HG03039 (cell line): Measurements from ENCODE around the gene MEF2B.
"Not testable (repeated sequence)": the region's sequence is repeated elsewhere in the genome, so short reads cannot be mapped to it uniquely, and the experiment has no call there.

Experiments used
- ATAC-seq: cut with Tn5 transposase; IDR thresholded peaks from one replicate; pipeline ENCODE4 v1.9.1; 2021; ENCODE audit warnings: mild to moderate bottlenecking, moderate library complexity; ENCODE audit not compliant: unreplicated experiment

Gene MEF2B

GRCh38 chr19:19157808-19158207 is 12.3 kb downstream of the MEF2B start:
- ATAC-seq, result no peak

GRCh38 chr19:19155495-19156219 is 14.4 kb downstream of the MEF2B start:
- ATAC-seq, result peak; percentile 64

- ATAC-seq, result no peak
These were observed 15.1 kb downstream of the MEF2B start for GRCh38 chr19:19154768-19155494.

- ATAC-seq, result no peak
These were observed 17.2 kb downstream of the MEF2B start for GRCh38 chr19:19152668-19153384.

- no peak for ATAC-seq
These were observed 18.6 kb downstream of the MEF2B start for GRCh38 chr19:19151418-19151817.

- no peak for ATAC-seq
These were observed 20.6 kb downstream of the MEF2B start for GRCh38 chr19:19149435-19149834.

GRCh38 chr19:19148504-19148903 is 21.6 kb downstream of the MEF2B start:
- ATAC-seq, result not testable (repeated sequence)

- no peak for ATAC-seq
These were observed 22.7 kb downstream of the MEF2B start for GRCh38 chr19:19147344-19147743.

GRCh38 chr19:19146865-19147264 is 23.2 kb downstream of the MEF2B start:
- no peak for ATAC-seq

GRCh38 chr19:19145684-19146608 is 24.1 kb downstream of the MEF2B start:
- no peak for ATAC-seq

- no peak for ATAC-seq
These were observed 24.8 kb downstream of the MEF2B start for GRCh38 chr19:19145281-19145680.

- ATAC-seq, result no peak
These were observed 27.7 kb downstream of the MEF2B start for GRCh38 chr19:19142347-19142746.

- ATAC-seq, result no peak
These were observed 29.6 kb downstream of the MEF2B start for GRCh38 chr19:19140476-19140875.

- ATAC-seq, result no peak
These were observed 30.2 kb downstream of the MEF2B start for GRCh38 chr19:19139876-19140229.

- ATAC-seq, result peak; percentile 97
These were observed 31.7 kb downstream of the MEF2B start, which contains the start of gene TMEM161A for GRCh38 chr19:19138109-19138981. TMEM161A (minus strand) TSS chr19:19138478; CDS start chr19:19138428, 50 bp downstream.

- no peak for ATAC-seq
These were observed 32.4 kb downstream of the MEF2B start for GRCh38 chr19:19137556-19138108.

- ATAC-seq, result not testable (repeated sequence)
These were observed 34.4 kb downstream of the MEF2B start for GRCh38 chr19:19135713-19136112.

- ATAC-seq, result no peak
These were observed 35.3 kb downstream of the MEF2B start for GRCh38 chr19:19134687-19135158.

GRCh38 chr19:19133985-19134384 is 36.1 kb downstream of the MEF2B start:
- ATAC-seq, result no peak
